Calu3 (cell line): ENCODE data around the gene LAMB3. TPM values are rescaled to one million over a fixed set of nuclear protein-coding genes. Genes with fewer than 3 reads are reported as not detected.

Source experiments
- BruUV-seq: library from RNA; stranded (reverse); fragments of 400-500 nt; replicated peaks from 2 replicates; lab custom pipeline; 2021; lab: Mats Ljungman, UMichigan
- CTCF ChIA-PET: fragments of 300-600 bp; sonication (Branson Sonifier 250); formaldehyde crosslinking; loops from one replicate; lab custom pipeline; 2022; ENCODE audit warnings: antibody characterized with exemption; lab: Charles Lee
- DNase-seq: peaks from one replicate; pipeline ENCODE4 v3.0.0; 2022
- H3K27ac Mint-ChIP-seq: one replicate; pipeline ENCODE4 v1.8.0; 2022; ENCODE audit warnings: mixed read lengths; ENCODE audit not compliant: unreplicated experiment
- H3K27me3 Mint-ChIP-seq: one replicate; pipeline ENCODE4 v1.8.0; 2022; ENCODE audit warnings: mixed read lengths; ENCODE audit not compliant: unreplicated experiment
- H3K36me3 Mint-ChIP-seq: one replicate; pipeline ENCODE4 v1.8.0; 2022; ENCODE audit warnings: mild to moderate bottlenecking, moderate library complexity, mixed read lengths; ENCODE audit not compliant: insufficient read depth, unreplicated experiment
- H3K4me1 Mint-ChIP-seq: one replicate; pipeline ENCODE4 v1.8.0; 2022; ENCODE audit warnings: mild to moderate bottlenecking, low read depth, mixed read lengths; ENCODE audit not compliant: unreplicated experiment
- H3K4me3 Mint-ChIP-seq: one replicate; pipeline ENCODE4 v1.8.0; 2022; ENCODE audit warnings: mild to moderate bottlenecking, low read depth, moderate library complexity, mixed read lengths; ENCODE audit not compliant: unreplicated experiment
- H3K9me3 Mint-ChIP-seq: one replicate; pipeline ENCODE4 v1.8.0; 2022; ENCODE audit warnings: low read depth, mixed read lengths; ENCODE audit not compliant: unreplicated experiment
- intact Hi-C: fragments of 100-400 bp; cut with micrococcal nuclease; formaldehyde crosslinking; loops from one replicate; pipeline ENCODE4 v1.10.0; 2022; ENCODE audit not compliant: unreplicated experiment
- total RNA-seq: library from RNA; stranded (reverse); gene quantifications from 2 replicates; pipeline ENCODE4 v1.2.3, GENCODE V29; 2022
- TF ChIP-seq, protein P1 (sequence below): fragments of 200-600 bp; IDR thresholded peaks from one replicate; pipeline ENCODE4 v1.8.0; 2022; ENCODE audit warnings: antibody characterized with exemption; ENCODE audit not compliant: unreplicated experiment

Gene LAMB3
- total RNA-seq, 1 experiment from 2014 or later, result 331 TPM

- TF ChIP-seq, protein P1, sequence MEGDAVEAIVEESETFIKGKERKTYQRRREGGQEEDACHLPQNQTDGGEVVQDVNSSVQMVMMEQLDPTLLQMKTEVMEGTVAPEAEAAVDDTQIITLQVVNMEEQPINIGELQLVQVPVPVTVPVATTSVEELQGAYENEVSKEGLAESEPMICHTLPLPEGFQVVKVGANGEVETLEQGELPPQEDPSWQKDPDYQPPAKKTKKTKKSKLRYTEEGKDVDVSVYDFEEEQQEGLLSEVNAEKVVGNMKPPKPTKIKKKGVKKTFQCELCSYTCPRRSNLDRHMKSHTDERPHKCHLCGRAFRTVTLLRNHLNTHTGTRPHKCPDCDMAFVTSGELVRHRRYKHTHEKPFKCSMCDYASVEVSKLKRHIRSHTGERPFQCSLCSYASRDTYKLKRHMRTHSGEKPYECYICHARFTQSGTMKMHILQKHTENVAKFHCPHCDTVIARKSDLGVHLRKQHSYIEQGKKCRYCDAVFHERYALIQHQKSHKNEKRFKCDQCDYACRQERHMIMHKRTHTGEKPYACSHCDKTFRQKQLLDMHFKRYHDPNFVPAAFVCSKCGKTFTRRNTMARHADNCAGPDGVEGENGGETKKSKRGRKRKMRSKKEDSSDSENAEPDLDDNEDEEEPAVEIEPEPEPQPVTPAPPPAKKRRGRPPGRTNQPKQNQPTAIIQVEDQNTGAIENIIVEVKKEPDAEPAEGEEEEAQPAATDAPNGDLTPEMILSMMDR, result no peak
- no peaks in the 10 kb centered on the region for H3K4me1 Mint-ChIP-seq
- DNase-seq, result no peak
- H3K4me3 Mint-ChIP-seq, result no peak overlapping the region
- intact Hi-C loops, result no loop called here
- CTCF ChIA-PET, result interaction anchor here (1.1 kb wide), 1 partner anchor 11 kb away, joined by 3 read pairs; no protein-coding TSS in a partner anchor
- peaks cover 70% of the 10 kb centered on the region for H3K27me3 Mint-ChIP-seq
- H3K9me3 Mint-ChIP-seq, result no peaks in the 10 kb centered on the region
- no peaks in the 10 kb centered on the region for H3K36me3 Mint-ChIP-seq
- no TSS peak for BruUV-seq
- H3K27ac Mint-ChIP-seq, result no peak overlapping the region
These were observed 61.8 kb downstream of the LAMB3 start for GRCh38 chr1:209590405-209590804.

DNA sequence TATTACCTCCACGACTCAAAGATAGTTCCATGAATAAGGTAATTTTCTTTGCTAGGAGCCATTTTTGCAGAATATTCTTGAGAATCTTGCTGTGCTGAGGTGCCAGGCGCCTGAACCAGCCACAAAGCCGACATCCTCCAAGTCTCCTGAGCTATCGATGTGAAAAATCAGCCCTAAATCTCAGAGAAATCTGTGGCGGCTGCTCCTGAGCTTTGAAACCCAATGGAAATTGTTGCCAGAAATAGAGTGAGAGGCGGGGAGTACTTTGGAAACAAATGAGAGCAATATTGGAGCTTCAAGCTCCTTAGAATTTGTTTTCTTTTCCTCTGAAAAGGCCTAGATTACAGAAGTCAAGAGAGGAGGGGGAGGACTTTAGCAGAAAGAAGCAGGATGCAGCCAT, 62.4 kb downstream of the LAMB3 start:
- CTCF ChIA-PET, result interaction anchor here (0.6 to 1.1 kb wide), 4 partner anchors 10 to 1544 kb away, joined by 3 to 6 read pairs (median 3); partner anchors contain the start of gene KCNH1
- Mint-ChIP-seq H3K27me3 (peaks cover 64% of the 10 kb centered on the region), H3K9me3 (no peaks in the 10 kb centered on the region), H3K4me3 (no peak overlapping the region), H3K4me1 (no peaks in the 10 kb centered on the region), H3K36me3 (no peaks in the 10 kb centered on the region), H3K27ac (no peak overlapping the region)
- TF ChIP-seq, protein P1, result no peak
- intact Hi-C loops, result no loop called here
- no peak for DNase-seq
- no TSS peak for BruUV-seq

DNA sequence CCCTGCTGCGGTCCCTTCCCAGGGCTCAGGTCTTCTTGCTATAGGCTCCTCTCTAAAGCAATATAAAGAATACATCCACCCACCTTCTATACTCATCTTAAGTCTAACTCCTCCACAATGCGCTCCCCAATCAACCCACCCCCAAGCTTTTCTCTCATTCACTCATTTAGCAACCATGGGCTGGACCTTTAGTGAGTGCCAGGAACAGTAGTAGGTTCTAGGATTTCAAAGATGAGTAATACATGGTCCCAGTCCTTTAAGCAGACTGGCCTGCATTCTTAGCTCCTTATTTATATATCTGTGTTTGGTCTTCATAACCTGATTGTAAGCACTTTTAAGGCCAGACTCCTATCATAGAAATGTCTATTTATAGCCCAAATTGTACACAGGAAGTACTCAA, 62.8 kb downstream of the LAMB3 start:
- Mint-ChIP-seq H3K36me3 (no peaks in the 10 kb centered on the region), H3K4me3 (no peak overlapping the region), H3K27ac (no peak overlapping the region), H3K4me1 (no peaks in the 10 kb centered on the region), H3K27me3 (peaks cover 60% of the 10 kb centered on the region), H3K9me3 (no peaks in the 10 kb centered on the region)
- CTCF ChIA-PET, result interaction anchor here (0.6 to 1.1 kb wide), 4 partner anchors 10 to 1544 kb away, joined by 3 to 6 read pairs (median 3); partner anchors contain the start of gene KCNH1
- BruUV-seq, result no TSS peak
- no peak for DNase-seq
- TF ChIP-seq, protein P1, result no peak
- intact Hi-C loops, result no loop called here

- H3K27ac Mint-ChIP-seq, result no peak overlapping the region
- TF ChIP-seq, protein P1, result no peak
- no peak for DNase-seq
- H3K4me1 Mint-ChIP-seq, result no peaks in the 10 kb centered on the region
- CTCF ChIA-PET, result interaction anchor here (1.2 kb wide), 1 partner anchor 65 kb away, joined by 3 read pairs; the partner anchor contains the start of gene LAMB3
- H3K27me3 Mint-ChIP-seq, result peaks cover 44% of the 10 kb centered on the region
- no peak overlapping the region for H3K4me3 Mint-ChIP-seq
- H3K36me3 Mint-ChIP-seq, result no peaks in the 10 kb centered on the region
- BruUV-seq, result no TSS peak
- H3K9me3 Mint-ChIP-seq, result no peaks in the 10 kb centered on the region
- intact Hi-C loops, result no loop called here
These were observed 64.4 kb downstream of the LAMB3 start for GRCh38 chr1:209587789-209588188.
